GM19240 (cell line): ENCODE measurements around the gene SLC52A3.
"Not testable (repeated sequence)": the region's sequence is repeated elsewhere in the genome, so short reads cannot be mapped to it uniquely, and the experiment has no call there.

ENCODE experiments used
- DNase-seq: peaks from one replicate; pipeline ENCODE4 v3.0.0; 2011; ENCODE audit warnings: low spot score; ENCODE audit not compliant: insufficient read length

Gene SLC52A3

DNA sequence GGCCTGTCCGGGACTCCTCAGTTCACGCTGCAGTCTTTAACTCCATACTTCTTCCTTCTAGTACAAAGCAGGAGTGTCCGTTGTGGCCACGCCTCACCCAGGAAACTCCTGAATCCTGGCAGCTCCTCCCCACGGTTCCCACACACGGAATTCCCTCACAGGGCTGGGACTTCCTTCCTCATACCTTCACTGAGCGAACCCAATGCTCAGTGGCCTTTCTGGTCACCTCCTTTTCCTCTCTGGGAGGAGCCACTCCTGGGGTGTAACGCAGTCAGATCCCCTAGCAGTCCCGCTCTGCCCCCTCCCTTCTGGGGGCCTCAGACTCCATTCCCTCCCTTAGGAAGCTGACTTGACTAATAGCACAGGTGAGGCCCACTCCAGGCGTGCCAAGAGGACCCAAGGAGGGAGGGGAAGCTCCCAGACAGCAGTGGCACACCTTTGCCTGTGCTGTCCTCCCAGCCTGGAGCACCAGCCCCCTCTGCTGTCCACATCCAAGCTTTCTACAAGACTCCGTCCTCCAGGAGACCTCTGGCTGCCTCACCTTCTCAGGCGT, at the start of gene SLC52A3:
Gene SLC52A3 (minus strand): TSS at position 75 of the 553 bp plus-strand sequence. CDS start 2,726 bp downstream, outside the sequence.
- no peak for DNase-seq

DNA sequence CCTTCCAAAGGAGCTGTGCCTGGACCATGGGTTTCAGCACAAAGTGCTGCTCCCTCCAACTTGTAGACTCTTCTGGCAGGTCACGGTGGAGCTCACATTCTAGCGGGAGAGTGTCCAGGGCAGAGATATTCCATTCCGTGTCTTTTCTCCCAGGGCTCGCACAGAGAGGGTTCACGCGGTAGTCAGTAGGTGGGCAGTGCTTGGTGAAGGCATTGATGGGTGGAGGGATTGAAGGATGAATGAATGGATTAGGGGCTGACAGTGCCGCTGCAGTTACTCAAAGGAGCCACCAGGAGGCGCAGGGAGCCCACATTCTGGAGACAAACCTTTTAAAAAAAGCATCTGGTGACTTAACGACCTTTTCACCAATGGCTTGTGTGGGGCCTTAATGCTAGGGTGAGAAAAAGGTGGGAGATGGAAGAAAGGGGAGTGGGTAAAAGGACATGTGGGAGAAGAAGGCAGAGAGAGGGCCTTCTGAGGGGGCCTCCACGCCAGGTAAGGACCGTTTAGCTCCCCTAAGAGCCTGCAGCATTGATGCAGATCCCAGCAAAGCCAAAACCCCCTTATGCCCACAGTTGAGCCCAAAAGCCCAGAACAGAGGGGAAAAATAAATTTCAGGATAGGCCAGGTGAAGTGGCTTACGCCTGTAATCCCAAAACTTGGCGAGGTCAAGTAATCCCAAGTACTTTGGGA, 47.8 kb upstream of the SLC52A3 start:
- peak; percentile 61 for DNase-seq

DNA sequence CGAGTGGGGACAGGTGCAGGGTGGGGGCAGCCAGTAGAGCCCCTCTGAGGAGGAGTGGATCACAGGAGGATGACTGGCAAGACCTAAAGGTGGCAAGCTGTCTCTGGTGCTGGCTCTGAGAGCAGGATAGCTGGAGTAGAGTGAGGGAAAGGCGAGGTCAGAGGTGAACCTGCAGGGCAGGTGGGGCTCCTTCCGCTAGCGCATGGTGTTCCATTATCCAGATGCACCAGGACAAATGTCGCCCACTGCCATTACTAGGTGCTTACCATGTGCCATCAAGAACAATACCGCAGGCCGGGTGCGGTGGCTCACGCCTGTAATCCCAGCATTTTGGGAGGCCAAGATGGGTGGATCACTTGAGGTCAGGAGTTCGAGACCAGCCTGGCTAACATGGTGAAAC, 46.9 kb upstream of the SLC52A3 start:
- no peak for DNase-seq

DNA sequence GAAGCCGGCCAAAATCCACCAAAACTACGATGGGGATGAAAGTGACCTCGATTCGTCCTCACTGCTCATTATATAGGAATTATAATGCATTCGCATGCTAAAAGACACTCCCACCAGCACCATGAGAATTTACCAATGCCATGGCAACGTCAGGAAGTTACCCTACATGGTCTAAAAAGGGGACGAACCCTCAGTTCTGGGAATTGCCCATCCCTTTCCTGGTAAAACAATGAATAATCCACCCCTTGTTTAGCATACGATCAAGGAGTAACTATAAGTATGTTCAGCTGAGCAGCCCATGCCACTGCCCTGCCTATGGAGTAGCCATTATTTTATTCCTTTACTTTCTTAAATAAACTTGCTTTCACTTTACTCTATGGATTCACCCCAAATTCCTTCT, 45.1 kb upstream of the SLC52A3 start:
- DNase-seq: no peak

DNA sequence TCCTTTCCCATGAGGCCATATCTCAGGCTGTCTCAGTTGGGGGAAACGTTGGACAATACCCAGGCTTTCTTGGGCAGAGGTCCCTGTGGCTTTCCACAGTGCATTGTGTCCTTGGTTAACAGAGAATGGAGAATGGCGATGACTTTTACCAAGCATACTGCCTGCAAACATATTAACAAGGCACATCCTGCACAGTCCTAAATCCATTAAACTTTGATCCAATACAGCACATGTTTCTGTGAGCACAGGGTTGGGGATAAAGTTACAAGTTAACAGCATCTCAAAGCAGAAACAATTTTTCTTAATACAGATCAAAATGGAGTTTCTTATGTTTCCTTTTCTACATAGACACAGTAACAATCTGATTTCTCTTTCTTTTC, 44.1 kb upstream of the SLC52A3 start:
- not testable (repeated sequence) for DNase-seq

DNA sequence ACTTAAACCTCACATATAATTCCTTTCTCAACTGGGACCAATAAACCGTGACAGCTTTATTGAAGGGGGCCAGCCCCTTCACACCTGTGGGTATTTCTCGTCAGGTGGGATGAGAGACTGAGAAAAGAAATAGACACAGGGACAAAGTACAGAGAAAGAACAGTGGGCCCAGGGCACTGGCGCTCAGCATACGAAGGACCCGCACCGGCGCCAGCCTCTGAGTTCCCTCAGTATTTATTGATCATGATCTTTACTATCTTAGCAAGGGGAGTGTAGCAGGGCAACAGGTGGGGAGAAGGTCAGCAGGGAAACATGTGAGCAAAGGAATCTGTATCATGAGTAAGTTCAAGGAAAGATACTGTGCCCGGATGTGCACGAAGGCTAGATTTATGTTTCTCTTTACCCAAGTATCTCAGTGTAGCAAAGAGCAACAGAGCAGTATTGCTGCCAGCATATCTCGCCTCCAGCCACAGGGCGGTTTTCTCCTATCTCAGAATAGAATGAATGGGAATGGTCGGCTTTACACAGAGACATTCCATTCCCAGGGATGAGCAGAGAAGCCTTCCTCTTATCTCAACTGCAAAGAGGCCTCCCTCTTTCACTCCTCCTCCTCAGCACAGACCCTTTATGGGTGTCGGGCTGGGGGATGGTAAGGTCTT, 43.6 kb upstream of the SLC52A3 start:
- not testable (repeated sequence) for DNase-seq

DNA sequence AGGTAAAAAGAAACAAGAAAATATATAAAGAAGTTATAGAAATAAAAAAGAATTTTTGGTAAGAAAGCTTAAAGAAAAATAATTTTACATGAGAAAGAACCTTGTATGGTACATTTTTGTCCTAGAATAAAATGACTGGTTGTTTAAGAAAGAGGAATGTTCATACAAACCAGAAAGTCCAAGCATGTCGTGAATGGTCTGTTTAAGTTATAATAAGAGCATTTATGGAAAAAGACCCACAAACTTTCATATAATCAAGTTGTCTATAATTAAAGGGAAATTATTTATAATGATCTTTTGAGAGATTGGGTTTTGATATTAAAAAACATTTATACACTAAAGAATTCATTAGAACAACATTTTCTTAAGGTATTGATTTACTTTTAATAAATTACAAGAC, 37.4 kb upstream of the SLC52A3 start:
- DNase-seq: no peak

DNA sequence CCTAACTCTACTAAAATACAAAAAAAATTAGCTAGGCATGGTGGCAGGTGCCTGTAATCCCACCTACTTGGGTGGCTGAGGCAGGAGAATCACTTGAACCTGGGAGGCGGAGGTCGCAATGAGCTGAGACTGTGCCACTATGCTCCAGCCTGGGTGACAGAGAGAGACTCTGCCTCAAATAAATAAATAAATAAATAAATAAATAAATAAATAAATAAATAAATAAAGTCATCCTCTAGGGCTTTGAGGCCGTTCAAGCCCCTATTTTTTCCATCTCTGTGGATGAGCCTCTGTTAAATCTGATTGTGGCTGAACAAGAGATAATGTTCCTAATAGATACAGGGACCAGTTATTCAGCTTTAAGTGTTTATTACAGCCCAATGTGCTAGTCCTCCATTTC, 33.4 kb upstream of the SLC52A3 start:
- no peak for DNase-seq

DNA sequence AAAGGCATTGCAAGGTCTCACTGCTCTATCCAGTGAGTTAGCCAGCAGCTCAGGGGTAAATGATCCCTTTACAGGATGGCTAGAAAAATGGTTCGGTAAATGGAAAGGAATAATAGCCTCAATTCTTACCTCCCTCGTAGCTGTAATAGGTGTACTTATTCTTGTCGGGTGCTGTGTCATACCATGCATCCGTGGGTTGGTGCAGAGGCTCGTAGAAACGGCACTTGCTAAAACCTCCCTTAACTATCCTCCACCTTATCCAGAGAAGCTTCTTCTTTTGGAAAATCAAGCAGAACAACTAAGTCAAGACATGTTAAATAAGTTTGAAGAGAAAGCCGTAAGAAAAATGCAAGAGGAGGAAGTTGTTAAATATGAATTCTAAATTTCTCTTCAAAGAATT, 31.7 kb upstream of the SLC52A3 start:
- DNase-seq: not testable (repeated sequence)

DNA sequence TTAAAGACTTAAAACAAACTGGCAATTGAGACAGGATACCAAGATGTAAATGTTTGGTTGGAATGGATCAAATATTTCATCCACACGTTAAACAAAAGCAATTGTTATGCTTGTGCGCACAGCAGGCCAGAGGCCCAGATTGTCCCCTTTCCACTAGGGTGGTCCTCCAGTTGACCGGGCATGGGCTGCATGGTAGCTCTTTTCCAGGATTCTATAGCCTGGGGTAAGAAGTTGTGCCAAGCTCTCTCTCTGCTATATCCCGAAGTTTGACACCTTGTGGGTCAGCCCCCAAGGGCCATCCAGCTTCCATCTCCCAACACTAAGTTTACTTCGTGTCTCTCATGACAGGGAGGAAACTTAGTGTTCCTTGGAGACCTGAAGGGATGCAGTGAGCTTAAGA, 30.4 kb upstream of the SLC52A3 start:
- DNase-seq: not testable (repeated sequence)

DNA sequence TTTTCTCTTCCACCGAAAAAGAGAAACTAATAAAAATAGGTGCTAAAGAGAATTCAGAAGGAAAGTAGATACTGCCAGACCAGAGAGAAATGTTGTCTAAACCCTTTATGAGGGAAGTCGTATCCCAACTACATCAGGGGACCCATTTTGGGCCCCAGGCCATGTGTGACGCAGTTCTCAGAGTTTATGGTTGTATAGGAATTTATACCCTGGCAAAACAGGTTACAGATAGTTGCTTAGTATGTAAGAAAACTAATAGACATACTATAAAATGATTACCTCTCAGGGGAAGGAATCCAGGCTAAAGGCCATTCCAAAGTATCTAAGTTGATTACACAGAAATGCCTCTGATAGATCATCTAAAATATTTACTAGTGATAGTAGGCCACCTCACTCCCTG, 28.6 kb upstream of the SLC52A3 start:
- no peak for DNase-seq

DNA sequence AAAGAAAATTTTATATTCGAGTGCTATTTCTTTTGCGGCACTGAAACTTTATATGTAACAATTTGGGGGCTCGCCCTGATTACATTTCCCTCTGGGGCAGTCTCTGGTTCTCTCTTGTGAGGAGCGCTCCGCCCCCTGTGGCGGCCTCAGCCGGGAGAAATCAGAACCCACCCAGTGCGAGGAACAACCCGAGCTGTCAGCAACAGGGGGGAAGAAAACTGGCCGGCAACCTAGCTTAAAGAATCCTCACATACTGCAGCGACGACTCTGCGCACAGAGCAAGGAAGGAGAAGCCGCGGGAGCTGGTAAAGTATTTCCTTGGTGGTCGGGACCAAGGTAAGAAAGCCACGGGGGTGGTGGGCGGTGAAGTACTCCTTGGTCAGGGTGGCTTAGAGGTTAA, 23.9 kb upstream of the SLC52A3 start:
- no peak for DNase-seq

DNA sequence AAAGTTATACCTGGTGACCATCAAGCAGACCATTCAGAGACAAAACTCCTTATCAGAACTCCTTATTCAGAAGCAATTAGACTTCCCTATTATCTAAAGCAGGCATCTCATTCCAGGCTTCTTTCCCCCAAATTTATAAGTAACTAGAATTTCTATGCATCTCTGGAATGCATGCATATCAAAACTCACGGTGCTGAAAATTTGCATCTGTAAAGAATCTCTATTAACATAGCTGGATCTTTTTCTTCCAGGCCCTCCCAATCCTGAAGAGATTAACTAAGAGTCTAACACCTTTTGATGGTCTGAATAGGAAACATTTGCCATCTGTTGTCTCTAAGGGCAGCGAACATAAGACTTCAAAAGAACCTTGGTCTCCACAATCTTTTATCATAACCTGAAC, 22.8 kb upstream of the SLC52A3 start:
- DNase-seq: no peak

DNA sequence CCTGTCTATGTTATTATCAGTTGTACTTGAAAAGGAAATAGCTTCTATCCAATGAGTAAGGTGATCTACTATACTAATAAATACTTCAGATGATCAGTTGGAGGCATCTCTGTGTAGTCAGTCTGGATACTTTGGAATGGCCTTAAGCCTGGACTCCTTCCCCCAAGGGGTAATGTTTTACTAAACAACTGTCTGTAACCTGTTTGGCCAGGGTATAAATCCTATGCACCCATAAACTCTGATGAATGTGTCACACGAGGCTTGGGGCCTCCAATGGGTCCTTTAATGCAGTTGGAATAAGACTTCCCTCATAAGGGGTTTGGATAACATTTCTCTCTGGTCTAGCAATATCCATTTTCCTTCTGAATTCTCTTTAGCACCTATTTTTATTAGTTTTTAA, 19.5 kb upstream of the SLC52A3 start:
- DNase-seq: no peak

DNA sequence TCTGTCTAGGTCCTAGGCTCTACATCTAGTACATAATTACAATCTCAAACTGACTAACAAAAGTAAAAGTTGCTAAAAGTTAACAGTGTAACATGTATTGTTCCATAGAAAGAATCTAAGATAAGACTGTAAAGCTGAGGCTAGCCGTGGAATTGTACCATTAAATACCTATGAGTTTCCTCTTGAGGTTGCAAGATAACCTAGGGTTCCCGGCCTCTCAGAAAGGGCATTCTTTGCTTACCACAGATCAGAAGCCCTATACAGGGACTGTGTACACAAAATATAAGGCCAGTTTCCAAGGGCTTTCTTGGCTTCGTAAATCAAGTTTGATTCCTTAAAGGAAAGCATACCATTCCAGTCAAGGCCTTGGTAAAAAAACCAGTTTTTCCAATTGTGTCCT, 11.5 kb upstream of the SLC52A3 start:
- DNase-seq: no peak

DNA sequence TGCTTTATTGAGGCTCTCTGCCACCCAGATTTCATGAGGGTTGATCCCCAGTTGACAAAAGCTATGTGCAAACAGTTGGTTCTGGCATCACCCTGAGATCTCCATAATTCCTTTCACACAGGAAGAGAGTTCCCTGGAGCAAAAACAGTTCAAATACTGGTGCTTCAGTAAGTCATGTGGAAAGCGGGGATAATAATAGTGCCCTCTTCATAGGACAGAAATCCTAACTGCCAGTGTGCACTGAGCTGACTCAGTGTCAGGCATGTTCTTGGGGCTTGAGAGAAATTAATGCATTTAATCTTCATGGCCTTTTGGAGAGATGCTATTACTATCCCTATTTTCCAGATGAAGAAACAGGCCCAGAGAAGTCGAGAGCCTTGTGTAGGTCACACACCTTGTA, 7.9 kb upstream of the SLC52A3 start:
- no peak for DNase-seq

DNA sequence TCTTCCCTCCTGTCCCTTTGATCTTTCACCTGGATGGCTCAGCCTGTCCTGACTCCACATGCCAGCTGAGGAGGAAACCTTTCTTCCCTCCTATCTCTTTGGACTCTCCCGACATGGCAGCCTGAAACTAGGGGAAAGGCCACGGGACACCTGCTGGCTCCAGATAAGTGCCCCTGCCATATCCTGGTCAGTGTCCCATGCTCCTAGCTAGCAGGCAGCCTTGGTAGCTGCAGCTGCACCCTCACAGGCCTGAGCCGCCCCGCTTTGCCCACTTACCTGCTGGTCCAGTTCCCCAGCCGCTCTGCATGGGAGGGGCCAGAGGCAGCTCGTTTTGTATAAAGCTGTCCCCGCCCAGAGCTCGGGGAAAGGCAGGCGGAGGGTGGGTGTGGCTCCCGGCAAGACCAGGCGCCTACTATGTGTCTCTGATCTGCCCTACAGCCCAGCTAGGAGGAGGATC, 7.4 kb upstream of the SLC52A3 start:
- DNase-seq: no peak

DNA sequence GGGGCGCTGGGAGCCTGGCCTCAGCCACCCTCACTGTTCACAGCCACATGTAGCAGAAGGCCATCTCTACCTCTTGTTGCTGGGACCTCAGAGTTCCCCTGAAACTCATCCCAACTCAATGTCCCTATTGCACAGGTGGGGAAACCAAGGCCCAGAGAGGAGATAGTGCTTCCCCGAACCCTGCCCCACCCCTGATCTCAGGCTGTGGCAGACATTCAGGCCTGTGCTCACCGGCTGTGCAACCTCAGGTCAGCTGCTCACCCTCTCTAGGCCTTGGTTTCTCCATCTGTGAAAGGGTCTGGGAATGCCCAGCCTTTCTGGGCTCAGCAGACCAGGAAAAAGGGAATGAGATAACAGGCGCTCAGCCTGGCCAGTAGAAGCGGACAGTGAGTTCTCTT, 6.4 kb upstream of the SLC52A3 start:
- no peak for DNase-seq

DNA sequence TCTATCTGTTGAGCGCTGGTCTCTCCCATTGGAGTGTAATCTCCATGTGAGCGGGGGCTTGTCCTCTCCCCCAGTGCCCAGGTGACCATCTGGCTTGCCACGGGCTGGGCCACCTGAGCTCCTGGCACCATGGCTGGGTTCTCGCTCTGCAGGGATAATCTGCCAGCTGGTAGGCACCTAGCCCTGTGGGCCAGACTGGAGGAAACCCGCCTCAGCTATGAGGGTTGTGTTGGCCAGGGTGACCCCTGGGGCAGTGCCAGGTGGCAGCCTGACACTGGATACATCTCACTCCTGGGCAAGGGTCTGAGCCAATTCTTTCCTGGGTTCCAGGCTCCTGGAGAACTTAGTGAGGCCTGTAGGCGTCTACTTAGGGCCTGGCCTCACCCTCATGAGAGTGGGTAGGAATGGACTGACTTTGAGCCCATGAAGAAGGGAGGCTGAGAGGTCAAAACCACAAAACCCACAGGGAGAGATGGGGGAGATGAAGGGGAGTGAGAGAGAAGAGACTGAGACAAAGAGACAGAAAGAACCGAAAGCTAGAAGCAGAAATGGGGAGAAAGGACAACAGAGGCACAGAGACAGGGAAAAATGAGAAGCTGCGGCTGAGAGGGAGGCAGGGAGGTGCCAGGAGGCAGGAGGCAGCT, 5.8 kb upstream of the SLC52A3 start:
- DNase-seq: no peak

DNA sequence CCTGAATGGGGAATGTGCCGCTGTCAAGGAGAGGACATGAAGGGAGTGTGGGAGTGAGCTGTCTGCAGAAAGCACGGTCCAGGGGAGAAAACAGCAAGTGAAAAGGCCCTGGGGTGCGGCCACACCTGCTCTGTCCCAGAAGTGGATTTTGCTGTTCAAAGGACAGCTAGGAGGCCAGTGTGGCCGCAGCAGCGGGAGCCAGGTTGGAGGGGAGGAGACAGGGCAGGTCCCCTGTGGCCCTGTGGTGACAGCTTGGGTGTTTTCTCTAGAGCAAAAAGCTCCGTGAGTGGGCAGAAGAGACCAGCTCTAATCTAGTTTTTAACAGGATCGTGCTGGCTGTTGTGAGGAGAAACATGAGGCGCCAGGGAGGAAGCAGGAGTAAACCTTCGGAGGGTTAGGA, 4.5 kb upstream of the SLC52A3 start:
- DNase-seq: no peak

DNA sequence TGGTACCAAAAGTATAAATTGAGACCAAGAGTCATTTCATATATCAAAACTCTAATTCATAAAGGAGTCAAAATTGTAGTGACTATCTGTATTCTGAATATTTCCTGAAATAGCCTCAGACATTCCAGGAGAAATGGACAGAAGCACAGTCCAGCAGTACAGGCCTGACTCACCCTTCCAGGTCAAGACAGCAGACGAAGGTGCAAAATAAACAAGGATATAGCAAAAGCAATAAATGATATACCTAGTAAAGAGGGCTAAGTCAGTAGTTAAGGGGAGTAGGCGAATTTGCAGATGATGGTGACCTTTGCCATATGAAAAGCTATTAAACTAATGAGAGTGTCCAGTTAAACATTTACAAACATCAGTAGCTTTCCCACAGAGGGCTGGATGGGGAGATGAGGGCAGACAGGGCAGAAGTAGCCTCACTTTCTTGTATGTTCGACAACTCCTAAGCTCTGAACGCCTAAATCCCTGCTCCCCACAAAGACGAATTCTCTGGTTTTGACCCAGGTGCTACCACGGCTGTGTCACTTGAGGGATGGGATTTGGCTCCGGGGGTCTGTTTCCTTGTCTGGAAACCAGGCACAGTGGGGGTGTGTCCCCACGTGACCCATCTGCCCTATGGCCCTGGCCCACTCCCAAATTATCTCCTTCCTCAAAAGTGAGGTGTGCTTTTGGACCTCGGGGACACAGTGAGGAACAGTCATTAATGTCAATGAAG, 3.6 kb upstream of the SLC52A3 start:
- DNase-seq: no peak

DNA sequence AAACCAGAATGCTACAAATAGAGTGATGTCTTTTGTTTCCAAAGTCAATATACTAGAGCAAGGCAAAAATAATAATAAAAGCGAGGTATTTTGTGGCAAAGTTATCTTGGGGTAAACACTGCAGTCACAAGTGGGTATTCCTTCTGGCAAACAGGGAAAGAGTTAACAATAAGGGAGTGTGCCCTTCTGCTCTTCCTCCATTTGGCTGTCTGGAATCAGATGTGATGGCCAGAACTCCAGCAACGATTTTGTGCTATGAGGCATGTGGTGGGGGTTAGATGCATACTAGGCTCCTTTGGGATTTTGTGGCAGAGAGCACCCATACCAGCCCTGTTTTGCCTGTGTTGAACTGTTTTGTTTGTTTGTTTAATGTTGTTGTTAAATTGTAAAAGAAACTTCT, 2.4 kb upstream of the SLC52A3 start:
- DNase-seq: no peak
